Suprapubic skin (tissue), 4 donors: Measurements from ENCODE around the gene CACNA2D1. TPM values are rescaled to one million over a fixed set of nuclear protein-coding genes. Genes with fewer than 3 reads are reported as not detected.

ENCODE experiments used
- DNase-seq, 2 donors: peaks; one replicate each; pipeline ENCODE4 v3.0.0-alpha.2; 2019; ENCODE audit warnings: low spot score in 2 of 2
- H3K27ac ChIP-seq: fragments of 200-600 bp; sonication (generic); one replicate; pipeline ENCODE4 v1.5.1; 2019
- H3K27me3 ChIP-seq: fragments of 200-600 bp; sonication (generic); one replicate; pipeline ENCODE4 v1.5.1; 2019
- H3K36me3 ChIP-seq: fragments of 200-600 bp; sonication (generic); one replicate; pipeline ENCODE4 v1.5.1; 2019
- H3K4me1 ChIP-seq: fragments of 200-600 bp; sonication (generic); one replicate; pipeline ENCODE4 v1.5.1; 2019
- H3K4me3 ChIP-seq: fragments of 200-600 bp; sonication (generic); one replicate; pipeline ENCODE4 v1.5.1; 2019; ENCODE audit warnings: mild to moderate bottlenecking
- H3K9me3 ChIP-seq: fragments of 200-600 bp; sonication (generic); one replicate; pipeline ENCODE4 v1.5.1; 2019
- EP300 ChIP-seq: sonication (generic); formaldehyde crosslinking; IDR thresholded peaks from one replicate; pipeline ENCODE4 v1.6.1; 2017; ENCODE audit warnings: antibody characterized with exemption
- POLR2A ChIP-seq, 2 donors: fragments of 450-650 bp; IDR thresholded peaks; one replicate each; pipeline ENCODE4 v1.6.1; 2017; ENCODE audit warnings: antibody characterized with exemption in 2 of 2, mild to moderate bottlenecking in 2 of 2, moderate library complexity in 2 of 2
- POLR2AphosphoS5 ChIP-seq, 3 donors: sonication (generic); formaldehyde crosslinking; IDR thresholded peaks; one replicate each; pipeline ENCODE4 v1.6.1; 2017; ENCODE audit warnings: antibody characterized with exemption in 3 of 3
- WGBS: methylation state at CpG from one replicate; pipeline ENCODE4 v1.1.5; 2018; 5-methylcytosine and 5-hydroxymethylcytosine counted together
- total RNA-seq, 4 donors: library from RNA; depleted of rRNA; stranded (reverse); fragments of >200 nt; gene quantifications; one replicate each; pipeline ENCODE4 v1.1.0, GENCODE V29; 2016
- TF ChIP-seq, protein P1 (sequence below), 2 donors: fragments of 200-600 bp in 1 of 2; fragments of 450-650 bp in 1 of 2; sonication (generic) in 1 of 2; IDR thresholded peaks; one replicate each; pipeline ENCODE4 v1.5.1; 2016 to 2019; ENCODE audit warnings: antibody characterized with exemption in 2 of 2, mild to moderate bottlenecking in 1 of 2, moderate library complexity in 1 of 2

The CACNA2D1 gene
- total RNA-seq, 4 donors from 2014 or later: 9.3 to 16.9 (median 10.6) TPM

- WGBS: 85% methylated on average over 2 of the region's 2 CpGs
- H3K9me3 ChIP-seq: no peaks in the 10 kb centered on the region
- DNase-seq: no peak
Measured at GRCh38 chr7:82289152-82289535, 154.4 kb downstream of the CACNA2D1 start.

GRCh38 chr7:82286798-82287140 lies 156.8 kb downstream of the CACNA2D1 start:
- no peaks in the 10 kb centered on the region for H3K4me1 ChIP-seq
- no peaks in the 10 kb centered on the region for H3K27me3 ChIP-seq
- no peak overlapping the region for H3K4me3 ChIP-seq
- H3K27ac ChIP-seq: no peak overlapping the region
- TF ChIP-seq POLR2A (IDR thresholded peaks at IDR 0.05) (no peak), POLR2AphosphoS5 (IDR thresholded peaks at IDR 0.05) (no peak), EP300 (no peak)
- TF ChIP-seq, protein P1, sequence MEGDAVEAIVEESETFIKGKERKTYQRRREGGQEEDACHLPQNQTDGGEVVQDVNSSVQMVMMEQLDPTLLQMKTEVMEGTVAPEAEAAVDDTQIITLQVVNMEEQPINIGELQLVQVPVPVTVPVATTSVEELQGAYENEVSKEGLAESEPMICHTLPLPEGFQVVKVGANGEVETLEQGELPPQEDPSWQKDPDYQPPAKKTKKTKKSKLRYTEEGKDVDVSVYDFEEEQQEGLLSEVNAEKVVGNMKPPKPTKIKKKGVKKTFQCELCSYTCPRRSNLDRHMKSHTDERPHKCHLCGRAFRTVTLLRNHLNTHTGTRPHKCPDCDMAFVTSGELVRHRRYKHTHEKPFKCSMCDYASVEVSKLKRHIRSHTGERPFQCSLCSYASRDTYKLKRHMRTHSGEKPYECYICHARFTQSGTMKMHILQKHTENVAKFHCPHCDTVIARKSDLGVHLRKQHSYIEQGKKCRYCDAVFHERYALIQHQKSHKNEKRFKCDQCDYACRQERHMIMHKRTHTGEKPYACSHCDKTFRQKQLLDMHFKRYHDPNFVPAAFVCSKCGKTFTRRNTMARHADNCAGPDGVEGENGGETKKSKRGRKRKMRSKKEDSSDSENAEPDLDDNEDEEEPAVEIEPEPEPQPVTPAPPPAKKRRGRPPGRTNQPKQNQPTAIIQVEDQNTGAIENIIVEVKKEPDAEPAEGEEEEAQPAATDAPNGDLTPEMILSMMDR (IDR thresholded peaks at IDR 0.05): no peak
- no peaks in the 10 kb centered on the region for H3K36me3 ChIP-seq
- no peak for DNase-seq
- no peaks in the 10 kb centered on the region for H3K9me3 ChIP-seq
- WGBS: 92% methylated on average over 2 of the region's 2 CpGs

More at GRCh38 chr7:82289152-82289535, 154.4 kb downstream of the CACNA2D1 start:
- Histone ChIP-seq H3K27me3 (no peaks in the 10 kb centered on the region), H3K27ac (no peak overlapping the region), H3K4me1 (no peaks in the 10 kb centered on the region), H3K4me3 (no peak overlapping the region), H3K36me3 (no peaks in the 10 kb centered on the region)
- TF ChIP-seq EP300 (no peak), POLR2A (IDR thresholded peaks at IDR 0.05) (no peak), POLR2AphosphoS5 (IDR thresholded peaks at IDR 0.05) (no peak)
- TF ChIP-seq, protein P1 (IDR thresholded peaks at IDR 0.05): no peak

GRCh38 chr7:82286096-82286797 lies 157.3 kb downstream of the CACNA2D1 start:
- Histone ChIP-seq H3K27ac (no peak overlapping the region), H3K4me1 (no peaks in the 10 kb centered on the region), H3K4me3 (no peak overlapping the region), H3K36me3 (no peaks in the 10 kb centered on the region), H3K9me3 (no peaks in the 10 kb centered on the region), H3K27me3 (no peaks in the 10 kb centered on the region)
- 67% methylated on average over 4 of the region's 4 CpGs for WGBS
- TF ChIP-seq EP300 (no peak), POLR2A (IDR thresholded peaks at IDR 0.05) (no peak), POLR2AphosphoS5 (IDR thresholded peaks at IDR 0.05) (no peak)
- TF ChIP-seq, protein P1 (IDR thresholded peaks at IDR 0.05): no peak
- DNase-seq: no peak

DNA sequence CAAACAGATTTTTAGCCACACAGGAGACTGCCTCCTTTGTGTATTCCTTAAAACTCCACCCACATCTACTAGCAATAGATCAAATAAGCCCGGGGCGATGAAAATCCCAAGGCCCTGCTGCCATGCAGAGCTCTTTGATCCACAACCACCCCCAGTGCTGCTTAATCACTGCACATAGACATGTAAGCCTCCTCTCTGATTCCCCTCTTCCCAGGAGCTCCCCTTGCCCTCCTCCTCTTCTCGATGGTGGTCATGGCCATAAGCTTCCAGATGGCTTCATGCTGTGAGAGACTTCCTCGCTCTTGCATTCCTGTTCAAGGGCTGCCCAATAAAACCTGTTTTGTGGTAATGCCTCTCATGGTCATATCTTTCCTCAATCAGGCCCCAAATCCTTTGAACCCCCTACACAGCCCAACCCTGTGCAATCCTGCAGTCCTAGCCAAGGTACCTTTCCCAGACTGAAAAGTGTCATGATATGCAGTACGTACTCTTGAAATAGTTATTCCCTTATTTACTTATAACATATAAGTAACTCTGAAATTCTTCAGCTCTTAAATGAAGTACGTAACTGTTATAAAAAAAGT lies 158.5 kb downstream of the CACNA2D1 start:
- Histone ChIP-seq H3K36me3 (no peaks in the 10 kb centered on the region), H3K27me3 (no peaks in the 10 kb centered on the region), H3K4me1 (no peaks in the 10 kb centered on the region), H3K9me3 (no peaks in the 10 kb centered on the region), H3K4me3 (no peak overlapping the region), H3K27ac (no peak overlapping the region)
- TF ChIP-seq POLR2A (IDR thresholded peaks at IDR 0.05) (no peak), EP300 (no peak), POLR2AphosphoS5 (IDR thresholded peaks at IDR 0.05) (no peak)
- TF ChIP-seq, protein P1 (IDR thresholded peaks at IDR 0.05): no peak
- WGBS: 88% methylated on average over 6 of the region's 6 CpGs
- no peak for DNase-seq

DNA sequence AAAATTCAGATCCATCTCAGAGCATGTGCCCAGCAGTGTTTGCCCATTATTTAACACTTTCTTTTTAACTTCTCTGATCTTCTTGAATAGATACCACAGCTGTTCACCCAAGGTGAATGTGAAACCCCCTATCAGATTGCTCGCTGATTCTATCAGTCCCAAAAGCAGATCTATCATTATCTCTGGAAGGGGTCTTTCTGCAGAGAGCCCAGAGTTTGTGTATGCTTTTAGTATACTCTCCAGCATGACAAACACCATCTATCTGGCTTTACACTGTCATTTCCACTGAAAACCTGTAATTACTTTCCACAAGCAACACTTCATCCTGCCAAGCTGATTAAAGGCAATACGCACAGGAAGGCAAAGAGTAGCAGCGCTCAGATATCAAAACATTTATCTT lies 168.2 kb downstream of the CACNA2D1 start:
- H3K4me3 ChIP-seq: no peak overlapping the region
- DNase-seq: no peak
- H3K4me1 ChIP-seq: no peaks in the 10 kb centered on the region
- TF ChIP-seq POLR2AphosphoS5 (IDR thresholded peaks at IDR 0.05) (no peak), POLR2A (IDR thresholded peaks at IDR 0.05) (no peak), EP300 (no peak)
- TF ChIP-seq, protein P1 (IDR thresholded peaks at IDR 0.05): no peak
- H3K27ac ChIP-seq: no peak overlapping the region
- no peaks in the 10 kb centered on the region for H3K36me3 ChIP-seq
- no peaks in the 10 kb centered on the region for H3K27me3 ChIP-seq
- WGBS: 90% methylated on average over 3 of the region's 3 CpGs
- no peaks in the 10 kb centered on the region for H3K9me3 ChIP-seq
